Mucosa of rectum (tissue), 2 donors: ENCODE data around the gene SGO1.
"Not testable (repeated sequence)": the region's sequence is repeated elsewhere in the genome, so short reads cannot be mapped to it uniquely, and the experiment has no call there.

ENCODE experiments used
- H3K27ac ChIP-seq, 2 donors: one replicate each; pipeline ENCODE4 v1.7.0; 2013; ENCODE audit warnings: inconsistent platforms in 2 of 2, low read depth in 2 of 2, low read length in 2 of 2
- H3K27me3 ChIP-seq, 2 donors: one replicate each; pipeline ENCODE4 v1.7.0; 2013; ENCODE audit warnings: low read length in 2 of 2; ENCODE audit not compliant: control insufficient read depth in 2 of 2, insufficient read depth in 2 of 2
- H3K36me3 ChIP-seq, 2 donors: one replicate each; pipeline ENCODE4 v1.7.0; 2013; ENCODE audit warnings: low read length in 2 of 2; ENCODE audit not compliant: control insufficient read depth in 2 of 2, insufficient read depth in 2 of 2
- H3K4me1 ChIP-seq, 2 donors: one replicate each; pipeline ENCODE4 v1.7.0; 2013; ENCODE audit warnings: low read length in 2 of 2, mild to moderate bottlenecking in 1 of 2; ENCODE audit not compliant: control insufficient read depth in 2 of 2, insufficient read depth in 2 of 2
- H3K4me3 ChIP-seq, 2 donors: one replicate each; pipeline ENCODE4 v1.7.0; 2013; ENCODE audit warnings: low read length in 2 of 2
- H3K9ac ChIP-seq, 2 donors: one replicate each; pipeline ENCODE4 v1.7.0; 2013; ENCODE audit warnings: low read length in 2 of 2, low read depth in 1 of 2, mild to moderate bottlenecking in 1 of 2
- H3K9me3 ChIP-seq, 2 donors: one replicate each; pipeline ENCODE4 v1.7.0; 2013; ENCODE audit warnings: low read length in 2 of 2; ENCODE audit not compliant: control insufficient read depth in 2 of 2
- donor health status: healthy.
- donor health status: Normal muscosa, but diverticular disease.

SGO1 gene

GRCh38 chr3:20185679-20186599, at the start of gene SGO1:
Gene SGO1, minus strand, starts transcription at chr3:20186206. Its CDS starts 2,179 bp downstream, at chr3:20184027.
- Histone ChIP-seq H3K36me3 (no peaks in the 10 kb centered on the region), H3K27ac (peak within 1 kb of the TSS; percentile 93 to 95), H3K9me3 (no peaks in the 10 kb centered on the region), H3K27me3 (no peaks in the 10 kb centered on the region), H3K4me1 (peaks cover 12 to 13% of the 10 kb centered on the region in 2 donors), H3K9ac (peak within 1 kb of the TSS; percentile 88 to 92), H3K4me3 (peak within 1 kb of the TSS; percentile 82 to 88)

GRCh38 chr3:20235796-20236195, 49.8 kb upstream of the SGO1 start:
- H3K27me3 ChIP-seq = no peaks in the 10 kb centered on the region
- peaks cover 0 to 2% of the 10 kb centered on the region in 2 donors for H3K9me3 ChIP-seq
- no peak overlapping the region for H3K4me3 ChIP-seq
- no peak overlapping the region for H3K27ac ChIP-seq
- no peaks in the 10 kb centered on the region for H3K36me3 ChIP-seq
- H3K9ac ChIP-seq = no peak overlapping the region
- no peaks in the 10 kb centered on the region for H3K4me1 ChIP-seq

- H3K27me3 ChIP-seq = no peaks in the 10 kb centered on the region
- no peak overlapping the region for H3K27ac ChIP-seq
- H3K9me3 ChIP-seq = no peaks in the 10 kb centered on the region
Observed at GRCh38 chr3:20232906-20233780, 47.1 kb upstream of the SGO1 start.

GRCh38 chr3:20230954-20231353, 44.9 kb upstream of the SGO1 start:
- Histone ChIP-seq H3K4me3 (no peak overlapping the region), H3K4me1 (no peaks in the 10 kb centered on the region), H3K27me3 (no peaks in the 10 kb centered on the region), H3K9me3 (no peaks in the 10 kb centered on the region), H3K27ac (no peak overlapping the region), H3K9ac (no peak overlapping the region), H3K36me3 (no peaks in the 10 kb centered on the region)

More at GRCh38 chr3:20232906-20233780, 47.1 kb upstream of the SGO1 start:
- Histone ChIP-seq H3K9ac (no peak overlapping the region), H3K4me3 (no peak overlapping the region), H3K36me3 (no peaks in the 10 kb centered on the region), H3K4me1 (no peaks in the 10 kb centered on the region)

GRCh38 chr3:20225769-20226168, 39.8 kb upstream of the SGO1 start:
- Histone ChIP-seq H3K4me1 (no peaks in the 10 kb centered on the region), H3K27me3 (no peaks in the 10 kb centered on the region), H3K27ac (no peak overlapping the region), H3K9me3 (no peaks in the 10 kb centered on the region), H3K9ac (no peak overlapping the region), H3K36me3 (no peaks in the 10 kb centered on the region), H3K4me3 (no peak overlapping the region)

GRCh38 chr3:20222274-20222673, 36.3 kb upstream of the SGO1 start:
- no peak overlapping the region for H3K4me3 ChIP-seq
- H3K36me3 ChIP-seq = no peaks in the 10 kb centered on the region
- no peaks in the 10 kb centered on the region for H3K9me3 ChIP-seq
- H3K4me1 ChIP-seq = no peaks in the 10 kb centered on the region
- no peak overlapping the region for H3K27ac ChIP-seq
- no peak overlapping the region for H3K9ac ChIP-seq
- no peaks in the 10 kb centered on the region for H3K27me3 ChIP-seq

GRCh38 chr3:20218215-20218614, 32.2 kb upstream of the SGO1 start:
- Histone ChIP-seq H3K27me3 (no peaks in the 10 kb centered on the region), H3K36me3 (no peaks in the 10 kb centered on the region), H3K9ac (no peak overlapping the region), H3K9me3 (no peaks in the 10 kb centered on the region), H3K4me1 (no peaks in the 10 kb centered on the region), H3K4me3 (no peak overlapping the region), H3K27ac (no peak overlapping the region)

GRCh38 chr3:20215636-20216035, 29.6 kb upstream of the SGO1 start:
- no peak overlapping the region for H3K27ac ChIP-seq
- H3K36me3 ChIP-seq = no peaks in the 10 kb centered on the region
- H3K9me3 ChIP-seq = no peaks in the 10 kb centered on the region
- no peaks in the 10 kb centered on the region for H3K27me3 ChIP-seq
- no peak overlapping the region for H3K9ac ChIP-seq
- H3K4me1 ChIP-seq = no peaks in the 10 kb centered on the region
- H3K4me3 ChIP-seq = no peak overlapping the region

GRCh38 chr3:20213491-20213890, 27.5 kb upstream of the SGO1 start:
- not testable (repeated sequence) for H3K9me3 ChIP-seq, H3K27me3 ChIP-seq

GRCh38 chr3:20207945-20208344, 21.9 kb upstream of the SGO1 start:
- not testable (repeated sequence) for H3K27me3 ChIP-seq, H3K36me3 ChIP-seq, H3K9me3 ChIP-seq, H3K4me1 ChIP-seq, H3K9ac ChIP-seq, H3K27ac ChIP-seq, H3K4me3 ChIP-seq

More at GRCh38 chr3:20213491-20213890, 27.5 kb upstream of the SGO1 start:
- H3K4me1 ChIP-seq, H3K4me3 ChIP-seq, H3K9ac ChIP-seq, H3K36me3 ChIP-seq, H3K27ac ChIP-seq: not testable (repeated sequence)
